Upper lobe of right lung (tissue), 1 donor: ENCODE results near the gene EHHADH. TPM values are rescaled to one million over a fixed set of nuclear protein-coding genes. Genes with fewer than 3 reads are reported as not detected.
"Not testable (repeated sequence)": the region's sequence is repeated elsewhere in the genome, so short reads cannot be mapped to it uniquely, and the experiment has no call there.

ENCODE experiments used
- ATAC-seq: fragments of 200-7000 bp; cut with Tn5 transposase; one replicate; pipeline ENCODE4 v1.9.1; 2020; ENCODE audit warnings: mild to moderate bottlenecking, moderate library complexity
- DNase-seq: peaks from one replicate; pipeline ENCODE4 v3.0.0-alpha.2; 2020
- H3K27ac ChIP-seq: fragments of 200-600 bp; one replicate; pipeline ENCODE4 v1.8.0; 2022
- H3K27me3 ChIP-seq: fragments of 200-600 bp; one replicate; pipeline ENCODE4 v1.8.0; 2022; ENCODE audit warnings: mild to moderate bottlenecking
- H3K36me3 ChIP-seq: fragments of 200-600 bp; one replicate; pipeline ENCODE4 v1.8.0; 2022
- H3K4me1 ChIP-seq: fragments of 200-600 bp; one replicate; pipeline ENCODE4 v1.8.0; 2022
- H3K4me3 ChIP-seq: fragments of 200-600 bp; one replicate; pipeline ENCODE4 v1.8.0; 2022; ENCODE audit warnings: mild to moderate bottlenecking
- H3K9me3 ChIP-seq: fragments of 200-600 bp; one replicate; pipeline ENCODE4 v1.8.0; 2022
- CTCF ChIP-seq: fragments of 200-600 bp; IDR thresholded peaks from one replicate; pipeline ENCODE4 v1.8.0; 2022; ENCODE audit warnings: antibody characterized with exemption
- intact Hi-C: fragments of 100-400 bp; cut with DNase I; formaldehyde crosslinking; loops from one replicate; pipeline ENCODE4 v1.11.0; 2022
- total RNA-seq: library from RNA; stranded (reverse); fragmentation: NEBNext Ultra II Directional; extraction: Animal tissue kit (Norgen Biotek cat#: 25700); gene quantifications from one replicate; pipeline ENCODE4 v1.2.1, GENCODE V29; 2021
- donor health status: DM: no; HTN: yes; CAD: no; lungs with severe emphysema.

EHHADH gene
- total RNA-seq, 1 donor from 2014 or later: 12.0 TPM

- Histone ChIP-seq H3K4me1 (no peaks in the 10 kb centered on the region), H3K4me3 (no peak overlapping the region), H3K27me3 (no peaks in the 10 kb centered on the region), H3K9me3 (no peaks in the 10 kb centered on the region), H3K36me3 (no peaks in the 10 kb centered on the region), H3K27ac (no peak overlapping the region)
- no peak for ATAC-seq
- no peak for TF ChIP-seq CTCF
- intact Hi-C loops: no loop called here
- no peak for DNase-seq
Observed at GRCh38 chr3:185250247-185250646, 3.6 kb downstream of the EHHADH start.

GRCh38 chr3:185242642-185243041 lies 11.2 kb downstream of the EHHADH start:
- Histone ChIP-seq H3K27me3 (no peaks in the 10 kb centered on the region), H3K4me3 (no peak overlapping the region), H3K9me3 (peaks cover 6% of the 10 kb centered on the region), H3K27ac (no peak overlapping the region), H3K4me1 (no peaks in the 10 kb centered on the region), H3K36me3 (no peaks in the 10 kb centered on the region)
- intact Hi-C loops: no loop called here
- ATAC-seq (no peak), DNase-seq (no peak)
- TF ChIP-seq CTCF: no peak

DNA sequence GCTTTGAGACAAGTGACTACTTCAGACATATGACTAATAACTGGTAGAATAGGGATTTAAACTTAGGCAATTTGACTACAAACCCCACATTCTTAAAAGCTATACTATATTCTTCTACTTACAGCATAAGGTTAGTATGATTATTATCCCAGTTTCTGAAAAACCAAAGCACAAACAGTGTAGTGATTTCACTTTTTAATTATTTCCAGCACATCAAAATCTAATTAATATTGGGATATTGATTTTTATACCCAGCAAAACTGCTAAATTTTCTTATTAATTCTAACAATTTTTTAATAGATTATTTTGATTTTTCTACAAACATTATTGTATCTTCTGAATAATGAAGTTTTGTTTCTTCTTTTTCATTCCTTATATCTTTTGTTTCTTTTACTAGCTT lies 16.9 kb downstream of the EHHADH start:
- no peak overlapping the region for H3K27ac ChIP-seq
- H3K9me3 ChIP-seq: peaks cover 27% of the 10 kb centered on the region
- no peak overlapping the region for H3K4me3 ChIP-seq
- H3K27me3 ChIP-seq: no peaks in the 10 kb centered on the region
- ATAC-seq: no peak
- no peak for DNase-seq
- peaks cover 12% of the 10 kb centered on the region for H3K36me3 ChIP-seq
- no peaks in the 10 kb centered on the region for H3K4me1 ChIP-seq
- intact Hi-C loops: no loop called here
- no peak for TF ChIP-seq CTCF

DNA sequence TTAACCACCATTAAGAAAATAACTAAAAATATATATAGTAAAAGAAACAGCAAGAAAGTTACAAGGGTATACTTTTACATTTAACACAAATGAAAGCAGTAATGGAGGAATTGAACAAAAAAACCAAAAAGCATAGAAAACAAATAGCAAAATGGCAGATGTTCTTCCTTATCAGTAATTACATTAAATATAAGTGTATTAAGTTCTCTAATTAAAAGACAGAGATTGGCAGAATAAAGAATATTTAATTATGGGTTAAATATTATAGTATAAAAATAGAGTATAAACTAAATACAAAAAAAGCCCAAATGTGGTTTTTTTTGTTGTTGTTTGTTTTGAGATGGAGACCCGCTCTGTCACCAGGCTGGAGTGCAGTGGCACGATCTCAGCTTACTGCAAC lies 20.5 kb downstream of the EHHADH start:
- DNase-seq (no peak), ATAC-seq (no peak)
- Histone ChIP-seq H3K9me3 (peaks cover 27% of the 10 kb centered on the region), H3K36me3 (peaks cover 12% of the 10 kb centered on the region), H3K27ac (no peak overlapping the region), H3K4me3 (no peak overlapping the region), H3K27me3 (no peaks in the 10 kb centered on the region), H3K4me1 (no peaks in the 10 kb centered on the region)
- intact Hi-C loops: no loop called here
- TF ChIP-seq CTCF: no peak

DNA sequence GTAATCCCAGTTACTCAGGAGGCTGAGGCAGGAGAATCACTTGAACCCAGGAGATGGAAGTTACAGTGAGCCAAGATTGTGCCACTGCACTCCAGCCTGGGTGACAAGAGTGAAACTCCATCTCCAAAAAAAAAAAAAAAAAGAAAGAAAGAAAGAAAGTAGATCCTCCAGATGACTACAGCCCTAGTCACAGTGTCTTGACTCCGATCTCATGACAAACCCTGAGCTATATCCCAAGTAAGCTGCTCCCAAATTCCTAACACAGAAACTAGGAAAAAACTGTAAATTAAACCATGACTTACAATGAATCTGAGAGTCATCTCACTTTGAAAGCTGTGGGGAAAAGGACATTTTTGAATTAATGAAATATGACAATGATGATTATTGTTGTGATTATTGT lies 27.3 kb downstream of the EHHADH start:
- H3K27ac ChIP-seq, intact Hi-C loops, H3K27me3 ChIP-seq, H3K4me3 ChIP-seq, DNase-seq, H3K36me3 ChIP-seq, H3K4me1 ChIP-seq, H3K9me3 ChIP-seq, ATAC-seq: not testable (repeated sequence)

GRCh38 chr3:185225523-185225922 lies 28.3 kb downstream of the EHHADH start:
- Histone ChIP-seq H3K4me3 (no peak overlapping the region), H3K4me1 (no peaks in the 10 kb centered on the region), H3K36me3 (no peaks in the 10 kb centered on the region), H3K27me3 (no peaks in the 10 kb centered on the region), H3K27ac (no peak overlapping the region), H3K9me3 (no peaks in the 10 kb centered on the region)
- no peak for ATAC-seq
- DNase-seq: no peak
- no peak for TF ChIP-seq CTCF
- intact Hi-C loops: no loop called here
